Caco-2 (cell line): Measurements from ENCODE around the gene GTSF1L. TPM values are rescaled to one million over a fixed set of nuclear protein-coding genes. Genes with fewer than 3 reads are reported as not detected.

Source experiments
- BruUV-seq: library from RNA; stranded (reverse); fragments of 400-500 nt; replicated peaks from 2 replicates; lab custom pipeline; 2021; lab: Mats Ljungman, UMichigan
- CTCF ChIA-PET: fragments of 300-600 bp; sonication (Branson Sonifier 250); formaldehyde crosslinking; loops from one replicate; lab custom pipeline; 2022; ENCODE audit warnings: antibody characterized with exemption; lab: Charles Lee
- POLR2A ChIA-PET: fragments of 300-600 bp; sonication (Branson Sonifier 250); formaldehyde crosslinking; loops from one replicate; lab custom pipeline; 2022; ENCODE audit warnings: antibody characterized with exemption; lab: Charles Lee
- DNase-seq, 2 experiments: peaks; one replicate each; pipeline versions ENCODE4 v3.0.0 to v3.0.0-alpha.2; 2020 to 2022
- H3K27me3 ChIP-seq: replicated peaks from 2 replicates; pipeline ENCODE4 v1.6.0; 2011; ENCODE audit warnings: low read length; ENCODE audit not compliant: control insufficient read depth, insufficient read depth
- H3K36me3 ChIP-seq: 2 replicates; pipeline ENCODE4 v1.5.1; 2011; ENCODE audit warnings: low read length; ENCODE audit not compliant: control insufficient read depth, insufficient read depth
- H3K4me1 ChIP-seq: fragments of 250-450 bp; sonication (Bioruptor Pico); 2 replicates; pipeline ENCODE4 v1.5.1; 2020; ENCODE audit warnings: mild to moderate bottlenecking
- H3K4me3 ChIP-seq: 2 replicates; pipeline ENCODE4 v1.5.1; 2011; ENCODE audit warnings: low read depth, mild to moderate bottlenecking, control low read depth, low read length
- H3K9me3 ChIP-seq: fragments of 250-450 bp; sonication (Bioruptor Pico); 2 replicates; pipeline ENCODE4 v1.5.1; 2020; ENCODE audit warnings: mild to moderate bottlenecking, moderate library complexity
- H3K27ac Mint-ChIP-seq: one replicate; pipeline ENCODE4 v1.8.0; 2022; ENCODE audit warnings: mixed read lengths; ENCODE audit not compliant: unreplicated experiment
- H3K27me3 Mint-ChIP-seq: one replicate; pipeline ENCODE4 v1.8.0; 2022; ENCODE audit warnings: mixed read lengths; ENCODE audit not compliant: insufficient read depth, unreplicated experiment
- H3K36me3 Mint-ChIP-seq: one replicate; pipeline ENCODE4 v1.8.0; 2022; ENCODE audit warnings: mild to moderate bottlenecking, mixed read lengths; ENCODE audit not compliant: insufficient read depth, unreplicated experiment
- H3K4me1 Mint-ChIP-seq: one replicate; pipeline ENCODE4 v1.8.0; 2022; ENCODE audit warnings: low read depth, mixed read lengths; ENCODE audit not compliant: unreplicated experiment
- H3K4me3 Mint-ChIP-seq: one replicate; pipeline ENCODE4 v1.8.0; 2022; ENCODE audit warnings: mild to moderate bottlenecking, moderate library complexity, mixed read lengths; ENCODE audit not compliant: unreplicated experiment
- H3K9me3 Mint-ChIP-seq: one replicate; pipeline ENCODE4 v1.8.0; 2022; ENCODE audit warnings: mixed read lengths; ENCODE audit not compliant: unreplicated experiment
- intact Hi-C: fragments of 100-400 bp; cut with micrococcal nuclease; formaldehyde crosslinking; loops from one replicate; pipeline ENCODE4 v1.10.0; 2022; ENCODE audit not compliant: unreplicated experiment
- total RNA-seq: library from RNA; stranded (reverse); gene quantifications from 2 replicates; pipeline ENCODE4 v1.2.3, GENCODE V29; 2022
- TF ChIP-seq, protein P1 (sequence below), 2 experiments: fragments of 200-600 bp in 1 of 2; IDR thresholded peaks; 1 replicate in 1 of 2; 2 replicates in 1 of 2; pipeline versions ENCODE4 v1.5.1 to v1.8.0; 2011 to 2022; ENCODE audit warnings: antibody characterized with exemption in 1 of 2, control low read depth in 1 of 2, inconsistent platforms in 1 of 2, low read depth in 1 of 2, low read length in 1 of 2, mild to moderate bottlenecking in 1 of 2, moderate library complexity in 1 of 2; ENCODE audit not compliant: insufficient read depth in 1 of 2, severe bottlenecking in 1 of 2, unreplicated experiment in 1 of 2

The GTSF1L gene
- total RNA-seq, 1 experiment from 2014 or later: not detected

DNA sequence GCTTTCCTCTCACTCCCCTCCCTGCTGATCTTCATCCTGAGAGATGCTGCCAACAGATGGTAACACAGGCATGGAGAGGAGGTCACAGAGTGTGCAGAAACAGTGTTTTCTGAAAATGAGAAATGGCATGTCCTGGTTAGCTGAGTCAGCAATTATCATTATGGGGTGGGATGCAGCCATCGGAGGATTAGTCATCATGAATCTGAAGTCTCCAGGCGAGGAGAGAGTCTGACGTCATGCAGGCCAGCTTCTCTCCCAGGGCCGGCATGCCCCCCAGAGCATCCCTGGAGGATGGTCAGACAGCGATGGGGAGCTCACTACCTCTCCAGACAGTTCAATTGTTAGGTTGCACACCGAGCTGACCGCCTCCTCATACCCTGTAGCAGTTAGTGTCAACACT, 4.7 kb upstream of the GTSF1L start:
- peaks cover 5% of the 10 kb centered on the region; the same call in 1 of the 2 replicates for H3K4me1 ChIP-seq
- TF ChIP-seq, protein P1, sequence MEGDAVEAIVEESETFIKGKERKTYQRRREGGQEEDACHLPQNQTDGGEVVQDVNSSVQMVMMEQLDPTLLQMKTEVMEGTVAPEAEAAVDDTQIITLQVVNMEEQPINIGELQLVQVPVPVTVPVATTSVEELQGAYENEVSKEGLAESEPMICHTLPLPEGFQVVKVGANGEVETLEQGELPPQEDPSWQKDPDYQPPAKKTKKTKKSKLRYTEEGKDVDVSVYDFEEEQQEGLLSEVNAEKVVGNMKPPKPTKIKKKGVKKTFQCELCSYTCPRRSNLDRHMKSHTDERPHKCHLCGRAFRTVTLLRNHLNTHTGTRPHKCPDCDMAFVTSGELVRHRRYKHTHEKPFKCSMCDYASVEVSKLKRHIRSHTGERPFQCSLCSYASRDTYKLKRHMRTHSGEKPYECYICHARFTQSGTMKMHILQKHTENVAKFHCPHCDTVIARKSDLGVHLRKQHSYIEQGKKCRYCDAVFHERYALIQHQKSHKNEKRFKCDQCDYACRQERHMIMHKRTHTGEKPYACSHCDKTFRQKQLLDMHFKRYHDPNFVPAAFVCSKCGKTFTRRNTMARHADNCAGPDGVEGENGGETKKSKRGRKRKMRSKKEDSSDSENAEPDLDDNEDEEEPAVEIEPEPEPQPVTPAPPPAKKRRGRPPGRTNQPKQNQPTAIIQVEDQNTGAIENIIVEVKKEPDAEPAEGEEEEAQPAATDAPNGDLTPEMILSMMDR (IDR thresholded peaks at IDR 0.05; ENCODE audit: insufficient read depth in 1 of 2, low read depth in 1 of 2, low read length in 1 of 2, severe bottlenecking in 1 of 2, unreplicated experiment in 1 of 2): no peak
- no peak overlapping the region for H3K4me3 Mint-ChIP-seq
- intact Hi-C loops: no loop called here
- H3K4me3 ChIP-seq: no peak overlapping the region
- no peak for DNase-seq
- BruUV-seq: no TSS peak
- H3K27me3 ChIP-seq: no peaks in the 10 kb centered on the region
- peaks cover 2% of the 10 kb centered on the region for H3K27me3 Mint-ChIP-seq
- H3K9me3 ChIP-seq: no peaks in the 10 kb centered on the region
- ChIA-PET POLR2A (no interaction called here), CTCF (no interaction called here)
- no peaks in the 10 kb centered on the region for H3K9me3 Mint-ChIP-seq
- H3K36me3 Mint-ChIP-seq: no peaks in the 10 kb centered on the region
- H3K27ac Mint-ChIP-seq: no peak overlapping the region
- no peaks in the 10 kb centered on the region for H3K36me3 ChIP-seq
- H3K4me1 Mint-ChIP-seq: peaks cover 7% of the 10 kb centered on the region

DNA sequence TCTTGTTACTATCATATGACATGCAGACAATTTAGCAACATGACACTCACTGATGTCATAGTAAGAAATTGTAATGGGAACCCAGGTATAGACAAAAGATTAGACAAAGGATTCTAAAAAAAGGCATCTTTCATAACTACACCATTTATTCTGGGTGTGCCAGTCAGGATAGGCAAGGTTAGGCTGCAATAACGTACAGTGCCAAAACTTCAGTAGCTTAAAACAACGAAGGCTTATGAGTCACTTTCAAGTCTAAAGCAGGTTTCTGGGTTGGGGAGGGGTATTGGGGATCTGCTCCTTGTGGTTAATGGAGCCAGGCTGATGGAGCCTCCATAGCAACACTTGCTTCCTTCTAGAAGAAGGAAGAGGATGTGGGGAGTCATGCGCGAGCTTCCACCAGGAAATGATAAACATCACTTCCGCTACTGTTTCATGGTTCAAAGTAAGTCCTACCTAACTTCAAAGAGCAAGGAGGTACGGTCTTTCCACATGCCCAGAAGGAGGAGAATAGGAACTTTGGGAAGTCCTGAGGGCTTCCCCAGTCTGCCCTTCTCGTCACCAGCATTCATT, 2.0 kb upstream of the GTSF1L start:
- intact Hi-C loops: no loop called here
- H3K4me1 ChIP-seq: peaks cover 5% of the 10 kb centered on the region; the same call in 1 of the 2 replicates
- ChIA-PET CTCF (interaction anchor here (0.9 to 1.6 kb wide), 3 partner anchors 10 to 37 kb away, joined by 3 to 6 read pairs (median 3); no protein-coding TSS in a partner anchor), POLR2A (no interaction called here)
- no peaks in the 10 kb centered on the region for H3K36me3 Mint-ChIP-seq
- no peaks in the 10 kb centered on the region for H3K9me3 Mint-ChIP-seq
- peaks cover 7% of the 10 kb centered on the region for H3K4me1 Mint-ChIP-seq
- DNase-seq: no peak
- H3K36me3 ChIP-seq: no peaks in the 10 kb centered on the region
- TF ChIP-seq, protein P1 (IDR thresholded peaks at IDR 0.05; ENCODE audit: insufficient read depth in 1 of 2, low read depth in 1 of 2, low read length in 1 of 2, severe bottlenecking in 1 of 2, unreplicated experiment in 1 of 2): no peak
- H3K9me3 ChIP-seq: no peaks in the 10 kb centered on the region
- no peak overlapping the region for H3K4me3 ChIP-seq
- no peaks in the 10 kb centered on the region for H3K27me3 ChIP-seq
- H3K27me3 Mint-ChIP-seq: peaks cover 2% of the 10 kb centered on the region
- BruUV-seq: no TSS peak
- no peak overlapping the region for H3K27ac Mint-ChIP-seq
- H3K4me3 Mint-ChIP-seq: no peak overlapping the region

DNA sequence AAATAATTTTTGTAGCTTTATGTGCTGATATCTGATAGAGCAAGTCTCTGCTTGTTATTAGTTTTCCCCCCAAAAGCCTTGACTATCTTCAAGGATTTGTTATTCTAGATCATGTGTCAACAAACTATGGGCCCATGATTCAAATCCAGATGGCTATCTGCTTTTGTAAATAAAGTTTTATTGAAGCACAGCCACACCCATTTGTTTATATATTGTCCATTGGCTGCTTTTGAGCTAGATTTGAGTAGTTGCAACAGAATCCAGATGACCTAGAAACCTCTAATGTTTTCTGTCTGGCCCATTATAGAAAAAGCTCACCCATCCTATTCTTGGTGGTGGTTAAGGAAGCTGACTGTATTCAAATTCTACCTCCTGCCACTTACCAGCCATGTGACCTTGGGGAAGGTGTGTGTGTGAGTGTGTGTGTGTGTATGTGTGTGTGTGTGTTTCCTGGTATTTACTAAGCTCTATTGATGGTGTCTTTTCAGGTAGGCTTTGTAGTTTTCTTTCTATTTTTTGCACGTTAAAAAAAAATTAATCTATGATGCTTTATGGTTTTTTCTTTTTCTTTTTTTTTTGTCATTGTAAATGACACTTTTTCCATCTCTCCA, 1.3 kb upstream of the GTSF1L start:
- no TSS peak for BruUV-seq
- DNase-seq: no peak
- Mint-ChIP-seq H3K4me3 (no peak overlapping the region), H3K9me3 (no peaks in the 10 kb centered on the region), H3K27ac (no peak overlapping the region), H3K36me3 (no peaks in the 10 kb centered on the region), H3K27me3 (peaks cover 2% of the 10 kb centered on the region), H3K4me1 (peaks cover 7% of the 10 kb centered on the region)
- Histone ChIP-seq H3K4me1 (peaks cover 5% of the 10 kb centered on the region; the same call in 1 of the 2 replicates), H3K9me3 (no peaks in the 10 kb centered on the region), H3K27me3 (no peaks in the 10 kb centered on the region), H3K4me3 (no peak overlapping the region), H3K36me3 (no peaks in the 10 kb centered on the region)
- TF ChIP-seq, protein P1 (IDR thresholded peaks at IDR 0.05; ENCODE audit: insufficient read depth in 1 of 2, low read depth in 1 of 2, low read length in 1 of 2, severe bottlenecking in 1 of 2, unreplicated experiment in 1 of 2): no peak
- intact Hi-C loops: no loop called here
- POLR2A ChIA-PET: no interaction called here
- CTCF ChIA-PET: interaction anchor here (1.0 to 1.6 kb wide), 2 partner anchors 21 to 36 kb away, joined by 3 to 6 read pairs; no protein-coding TSS in a partner anchor
